ENCODE measurements around the gene GLB1L3. TPM values are rescaled to one million over a fixed set of nuclear protein-coding genes. Genes with fewer than 3 reads are reported as not detected.

Gene GLB1L3
- total RNA-seq, 2 donors from 2014 or later: 2.3 to 7.1 TPM

GRCh38 chr11:134333312-134333711 lies 57.1 kb downstream of the GLB1L3 start:
- peaks cover 52% of the 10 kb centered on the region for H3K27me3 Mint-ChIP-seq (ENCODE audit: insufficient read depth)
- H3K4me1 Mint-ChIP-seq: peaks cover 10% of the 10 kb centered on the region
- H3K27ac ChIP-seq (ENCODE audit: low read depth, low read length): no peak overlapping the region
- no peak overlapping the region for H3K9ac ChIP-seq (ENCODE audit: extremely low read depth, low read length, poor library complexity, severe bottlenecking)
- peaks cover 3% of the 10 kb centered on the region for H3K4me1 ChIP-seq (ENCODE audit: control insufficient read depth, insufficient read depth, low read length)
- no peaks in the 10 kb centered on the region for H3K9me3 Mint-ChIP-seq
- no peak for TF ChIP-seq CTCF (conservative IDR thresholded peaks at IDR 0.05)
- H3K4me3 ChIP-seq (ENCODE audit: low read length): no peak overlapping the region
- H3K4me3 Mint-ChIP-seq: peak overlapping the region; percentile 58
- WGBS, 2 experiments (ENCODE audit: insufficient coverage in 1 of 2, insufficient read length in 1 of 2): 80 to 87% methylated on average over 5 to 7 of the region's 7 CpGs
- H3K36me3 ChIP-seq (ENCODE audit: control insufficient read depth, insufficient read depth, low read length): no peaks in the 10 kb centered on the region
- H3K9me3 ChIP-seq (ENCODE audit: control insufficient read depth, low read length): no peaks in the 10 kb centered on the region
- peaks cover 60% of the 10 kb centered on the region for H3K27me3 ChIP-seq (ENCODE audit: control insufficient read depth, insufficient read depth, low read length, poor library complexity, severe bottlenecking)
- no peak overlapping the region for H3K27ac Mint-ChIP-seq
- H3K36me3 Mint-ChIP-seq (ENCODE audit: low read depth): no peaks in the 10 kb centered on the region
- no peak for DNase-seq

GRCh38 chr11:134333946-134334345 lies 57.8 kb downstream of the GLB1L3 start:
- peaks cover 52% of the 10 kb centered on the region for H3K27me3 Mint-ChIP-seq (ENCODE audit: insufficient read depth)
- H3K9me3 Mint-ChIP-seq: no peaks in the 10 kb centered on the region
- TF ChIP-seq CTCF (conservative IDR thresholded peaks at IDR 0.05): no peak
- H3K36me3 ChIP-seq (ENCODE audit: control insufficient read depth, insufficient read depth, low read length): no peaks in the 10 kb centered on the region
- WGBS, 2 experiments (ENCODE audit: insufficient coverage in 1 of 2, insufficient read length in 1 of 2): 92 to 93% methylated on average over 3 of the region's 3 CpGs
- DNase-seq: no peak
- H3K4me1 Mint-ChIP-seq: peaks cover 10% of the 10 kb centered on the region
- H3K27ac ChIP-seq (ENCODE audit: low read depth, low read length): no peak overlapping the region
- H3K4me1 ChIP-seq (ENCODE audit: control insufficient read depth, insufficient read depth, low read length): peaks cover 3% of the 10 kb centered on the region
- no peak overlapping the region for H3K27ac Mint-ChIP-seq
- no peak overlapping the region for H3K4me3 ChIP-seq (ENCODE audit: low read length)
- H3K9me3 ChIP-seq (ENCODE audit: control insufficient read depth, low read length): no peaks in the 10 kb centered on the region
- no peak overlapping the region for H3K9ac ChIP-seq (ENCODE audit: extremely low read depth, low read length, poor library complexity, severe bottlenecking)
- no peaks in the 10 kb centered on the region for H3K36me3 Mint-ChIP-seq (ENCODE audit: low read depth)
- no peak overlapping the region for H3K4me3 Mint-ChIP-seq
- H3K27me3 ChIP-seq (ENCODE audit: control insufficient read depth, insufficient read depth, low read length, poor library complexity, severe bottlenecking): peaks cover 60% of the 10 kb centered on the region

GRCh38 chr11:134334796-134335571 lies 58.8 kb downstream of the GLB1L3 start:
- Mint-ChIP-seq H3K4me3 (no peak overlapping the region), H3K27me3 (ENCODE audit: insufficient read depth) (peaks cover 45% of the 10 kb centered on the region), H3K9me3 (no peaks in the 10 kb centered on the region), H3K27ac (no peak overlapping the region), H3K36me3 (ENCODE audit: low read depth) (no peaks in the 10 kb centered on the region), H3K4me1 (peaks cover 10% of the 10 kb centered on the region)
- no peak overlapping the region for H3K4me3 ChIP-seq (ENCODE audit: low read length)
- TF ChIP-seq CTCF (conservative IDR thresholded peaks at IDR 0.05): no peak
- no peaks in the 10 kb centered on the region for H3K36me3 ChIP-seq (ENCODE audit: control insufficient read depth, insufficient read depth, low read length)
- 94 to 95% methylated on average over 8 to 9 of the region's 10 CpGs for WGBS, 2 experiments (ENCODE audit: insufficient coverage in 1 of 2, insufficient read length in 1 of 2)
- no peak for DNase-seq
- no peak overlapping the region for H3K9ac ChIP-seq (ENCODE audit: extremely low read depth, low read length, poor library complexity, severe bottlenecking)
- peaks cover 59% of the 10 kb centered on the region for H3K27me3 ChIP-seq (ENCODE audit: control insufficient read depth, insufficient read depth, low read length, poor library complexity, severe bottlenecking)
- H3K4me1 ChIP-seq (ENCODE audit: control insufficient read depth, insufficient read depth, low read length): peaks cover 3% of the 10 kb centered on the region
- H3K27ac ChIP-seq (ENCODE audit: low read depth, low read length): no peak overlapping the region
- no peaks in the 10 kb centered on the region for H3K9me3 ChIP-seq (ENCODE audit: control insufficient read depth, low read length)

All from endodermal cell (in vitro differentiated cells).